T-helper 22 cell (primary cell): Measurements from ENCODE around the gene TNIK.

Source experiments
- DNase-seq: peaks from one replicate; pipeline ENCODE4 v3.0.0-alpha.2; 2020; ENCODE audit warnings: low read depth

Gene TNIK

GRCh38 chr3:171163101-171164066 lies 296.8 kb downstream of the TNIK start:
- no peak for DNase-seq

- DNase-seq, result no peak
Observed at GRCh38 chr3:171160325-171160724, 299.9 kb downstream of the TNIK start.

GRCh38 chr3:171159822-171160157 lies 300.4 kb downstream of the TNIK start:
- no peak for DNase-seq

GRCh38 chr3:171159024-171159821 lies 301.0 kb downstream of the TNIK start:
- no peak for DNase-seq

DNA sequence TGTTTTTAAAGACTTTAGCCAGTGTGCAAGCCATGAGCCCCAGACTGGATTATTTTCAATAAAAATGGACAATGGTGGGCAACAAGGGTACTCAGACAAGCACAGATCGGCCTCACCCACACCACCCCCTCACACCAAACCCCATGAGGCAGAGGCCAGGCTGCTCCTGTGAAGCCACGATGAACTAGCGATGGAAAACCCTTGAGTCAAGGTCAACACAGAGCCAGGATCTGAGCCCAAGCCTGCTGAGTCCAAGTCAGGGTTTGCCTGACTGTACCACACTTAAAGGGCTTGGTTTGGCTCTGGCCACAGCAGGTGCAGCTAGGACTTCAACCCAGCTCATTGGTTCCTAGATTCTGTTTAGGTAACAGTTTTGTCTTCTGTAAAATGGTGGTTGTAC lies 302.2 kb downstream of the TNIK start:
- DNase-seq, result no peak

GRCh38 chr3:171157286-171157685 lies 302.9 kb downstream of the TNIK start:
- DNase-seq, result no peak

DNA sequence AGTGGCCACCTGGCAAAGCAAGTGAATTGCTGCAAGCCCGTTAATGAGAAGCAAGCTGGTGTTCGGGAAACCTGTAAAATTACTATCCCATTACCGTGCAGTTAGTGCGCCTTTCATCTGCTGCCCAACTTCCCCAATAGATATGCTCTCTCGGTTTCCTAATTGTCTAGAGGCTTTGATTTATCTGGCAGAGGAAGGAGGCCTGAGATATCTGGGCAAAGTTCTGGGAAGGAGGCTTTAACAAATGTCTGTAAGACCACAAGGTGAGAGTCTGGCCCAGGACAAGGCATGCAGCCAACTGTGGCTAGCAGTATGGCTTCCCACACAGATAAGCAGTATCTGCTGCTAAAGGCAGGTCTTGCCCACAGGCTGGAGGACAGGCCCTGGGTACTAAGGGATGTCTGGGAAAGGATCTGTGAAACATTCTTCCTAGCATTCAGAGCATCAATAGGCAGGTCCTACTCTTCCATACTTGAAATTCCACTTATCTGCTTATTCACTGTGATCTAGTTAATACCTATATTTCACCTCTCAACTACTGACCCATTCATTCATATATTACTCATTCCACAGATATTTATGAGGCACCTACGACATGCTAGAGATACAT lies 303.7 kb downstream of the TNIK start:
- DNase-seq, result no peak

GRCh38 chr3:171155122-171155700 lies 305.0 kb downstream of the TNIK start:
- no peak for DNase-seq

DNA sequence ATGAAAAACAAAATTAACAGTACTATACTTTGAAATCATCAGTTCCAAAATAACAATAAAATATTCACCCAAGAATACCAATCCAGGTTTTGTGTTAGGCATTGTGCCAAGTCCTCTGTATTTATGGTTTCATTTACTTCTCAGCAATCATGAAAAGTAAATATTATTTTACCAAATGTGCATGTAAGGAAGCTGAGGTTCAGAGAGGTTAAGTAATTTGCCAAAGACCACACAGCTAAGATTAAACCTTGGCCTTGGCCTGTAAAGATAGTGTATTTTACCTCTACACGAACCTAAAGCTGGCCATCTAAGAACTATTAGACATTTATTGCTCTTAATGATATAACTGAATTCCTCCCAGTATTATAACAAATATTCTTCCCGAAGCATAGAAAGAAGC lies 309.3 kb downstream of the TNIK start:
- no peak for DNase-seq

- no peak for DNase-seq
Observed at GRCh38 chr3:171149526-171150116, 310.6 kb downstream of the TNIK start.

GRCh38 chr3:171145798-171146197 lies 314.4 kb downstream of the TNIK start:
- no peak for DNase-seq

DNA sequence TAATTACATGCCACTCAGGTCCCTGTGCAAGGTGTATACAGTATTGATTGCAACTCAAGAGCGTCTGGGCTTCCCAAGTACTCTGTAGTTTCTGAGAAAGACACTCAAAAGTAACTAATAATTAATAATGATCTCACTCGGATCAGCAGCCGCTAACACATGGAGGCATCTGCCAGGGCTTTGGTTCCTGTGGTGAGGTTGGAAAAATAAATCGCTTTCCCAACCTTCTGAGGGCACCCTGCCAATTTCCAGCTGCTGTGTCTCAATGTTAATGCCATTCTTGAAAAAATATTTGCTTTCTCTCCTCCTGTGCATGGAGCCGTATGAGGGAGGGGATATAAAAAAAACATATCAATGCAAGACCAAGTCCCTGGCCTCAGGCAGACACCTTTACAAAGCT lies 317.2 kb downstream of the TNIK start:
- no peak for DNase-seq

- DNase-seq, result no peak
Observed at GRCh38 chr3:171140246-171140645, 320.0 kb downstream of the TNIK start.

DNA sequence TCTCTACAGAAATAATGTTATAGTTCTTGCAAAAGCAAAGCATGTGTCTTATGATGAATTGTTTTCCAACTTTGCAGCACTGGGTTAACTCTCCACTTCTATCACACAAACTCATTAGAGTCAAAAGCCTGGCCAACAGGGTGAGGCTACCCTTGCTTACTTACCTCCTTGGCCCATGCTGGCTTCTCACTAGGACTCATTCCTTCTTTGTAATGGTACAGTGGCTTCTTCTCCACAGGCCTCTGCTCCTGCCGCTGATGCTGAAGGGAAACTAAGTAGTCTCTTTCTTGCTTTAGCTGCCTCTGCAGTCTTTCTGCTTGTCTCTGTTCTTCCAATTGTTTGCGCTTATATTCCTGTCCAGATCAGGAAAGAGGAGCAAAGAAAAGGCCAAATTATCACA lies 322.2 kb downstream of the TNIK start:
- no peak for DNase-seq

GRCh38 chr3:171135549-171135948 lies 324.7 kb downstream of the TNIK start:
- DNase-seq, result no peak

- DNase-seq, result no peak
Observed at GRCh38 chr3:171133796-171134569, 326.2 kb downstream of the TNIK start.

- DNase-seq, result no peak
Observed at GRCh38 chr3:171133337-171133736, 326.9 kb downstream of the TNIK start.

DNA sequence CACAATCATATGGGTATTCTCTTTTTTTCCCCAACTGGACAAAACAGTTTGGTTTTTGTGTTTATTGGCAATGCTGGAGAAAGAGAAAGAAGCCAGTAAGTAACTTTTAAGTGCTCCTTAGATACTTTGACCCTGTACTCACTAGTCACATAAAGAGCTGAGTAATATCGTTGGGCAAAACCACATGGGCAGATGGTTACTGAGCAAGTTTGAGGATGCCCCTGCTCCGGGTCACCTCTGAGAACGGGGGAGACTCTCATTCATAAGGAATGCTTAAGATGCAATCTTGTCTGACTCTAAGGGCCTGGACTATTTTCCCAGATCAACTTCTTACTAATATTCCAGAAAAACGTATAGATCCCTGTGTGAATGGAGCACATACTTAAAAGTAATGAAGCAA lies 327.3 kb downstream of the TNIK start:
- DNase-seq, result no peak

- DNase-seq, result no peak
Observed at GRCh38 chr3:171129827-171130226, 330.4 kb downstream of the TNIK start.

- no peak for DNase-seq
Observed at GRCh38 chr3:171127611-171128010, 332.6 kb downstream of the TNIK start.
